ENCODE data around the gene HSDL1.

Gene HSDL1

GRCh38 chr16:84105948-84106740 lies 38.8 kb downstream of the HSDL1 start:
- TF ChIP-seq CTCF (IDR thresholded peaks at IDR 0.05; ENCODE audit: low read depth, low read length) = no peak
- H3K4me3 ChIP-seq (ENCODE audit: low read depth, low read length) = no peak overlapping the region

DNA sequence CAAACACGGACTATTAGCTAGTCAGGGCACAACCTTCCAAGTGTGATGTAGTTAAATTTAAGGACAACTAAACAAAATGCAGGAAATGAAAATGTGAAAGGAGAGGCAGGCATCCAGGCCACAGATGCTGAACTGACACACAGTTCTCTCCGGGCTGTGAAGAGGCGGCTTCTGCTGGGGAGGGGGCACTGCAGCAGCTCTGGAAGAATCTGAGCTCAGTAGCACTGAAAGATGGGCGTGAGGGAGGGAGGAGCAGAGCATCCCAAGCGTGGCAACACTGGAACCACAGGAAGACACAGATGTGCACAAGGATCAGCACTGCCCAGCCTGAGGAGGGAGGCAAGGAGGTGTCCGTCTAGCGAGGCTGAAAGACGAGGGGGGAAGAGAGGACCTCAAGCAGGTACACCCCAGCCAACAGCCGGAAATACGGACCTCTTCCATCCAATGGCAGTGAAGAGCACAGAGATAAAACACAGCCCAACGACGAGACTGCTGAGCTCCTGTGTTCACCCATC lies 39.6 kb downstream of the HSDL1 start:
- no peak for TF ChIP-seq CTCF (IDR thresholded peaks at IDR 0.05; ENCODE audit: low read depth, low read length)

DNA sequence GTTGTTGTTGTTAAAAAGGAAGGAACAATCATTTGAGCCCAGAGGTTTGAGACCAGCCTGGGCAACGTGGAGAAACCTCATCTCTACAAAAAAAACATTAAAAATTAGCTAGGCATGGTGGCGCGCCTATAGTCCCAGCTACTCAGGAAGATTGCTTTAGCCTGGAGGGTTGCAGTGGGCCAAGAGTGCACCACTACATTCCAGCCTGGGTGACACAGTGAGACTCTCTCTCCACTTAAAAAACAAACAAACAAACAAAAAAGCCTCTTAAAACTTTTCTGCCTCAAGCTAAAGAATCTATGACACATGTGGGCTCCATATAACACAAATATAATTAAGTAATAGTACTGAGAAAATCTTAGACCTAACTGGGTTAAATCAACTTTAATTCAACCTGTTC lies 40.7 kb downstream of the HSDL1 start:
- no peak for TF ChIP-seq CTCF (IDR thresholded peaks at IDR 0.05; ENCODE audit: low read depth, low read length)
- no peak overlapping the region for H3K4me3 ChIP-seq (ENCODE audit: low read depth, low read length)

More for the DNA sequence above, 39.6 kb downstream of the HSDL1 start:
- no peak overlapping the region for H3K4me3 ChIP-seq (ENCODE audit: low read depth, low read length)

DNA sequence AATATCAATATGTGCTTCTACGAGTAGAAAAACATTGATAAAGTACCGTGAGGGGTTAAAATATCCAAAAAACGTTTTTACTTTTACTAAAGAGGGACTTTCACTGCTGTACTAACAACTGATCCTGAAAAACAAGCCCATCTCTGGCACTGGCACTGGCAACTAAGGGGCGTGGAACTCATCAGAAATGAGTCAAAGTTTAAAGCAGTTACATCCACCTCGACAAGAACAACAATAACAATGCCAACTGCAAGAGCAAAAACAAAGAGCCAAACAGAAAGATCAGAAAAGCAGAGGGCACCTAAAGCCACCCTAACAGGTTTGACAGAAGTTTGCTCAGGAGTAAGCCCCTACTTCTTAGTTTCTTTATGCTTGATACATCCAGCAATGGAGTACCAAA lies 41.3 kb downstream of the HSDL1 start:
- TF ChIP-seq CTCF (IDR thresholded peaks at IDR 0.05; ENCODE audit: low read depth, low read length) = no peak
- H3K4me3 ChIP-seq (ENCODE audit: low read depth, low read length) = no peak overlapping the region

DNA sequence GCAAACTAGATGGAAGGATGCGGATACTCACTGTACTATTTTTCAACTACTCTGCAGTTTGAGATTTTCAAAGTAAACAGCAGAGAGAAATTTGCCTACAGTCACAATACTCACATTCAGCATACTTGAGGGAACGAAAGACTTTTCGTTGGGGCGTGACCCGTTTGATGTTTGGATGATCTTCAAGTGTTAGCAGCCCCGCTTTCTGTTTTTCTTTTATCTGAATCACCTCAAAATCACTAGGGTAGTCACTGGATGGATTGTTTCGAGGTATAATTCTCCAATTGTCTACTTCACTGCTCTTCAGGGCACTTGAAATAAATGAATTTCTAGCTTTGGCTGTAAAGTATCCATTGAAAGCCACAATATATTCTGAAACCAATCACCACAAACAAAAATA lies 46.0 kb downstream of the HSDL1 start:
- H3K4me3 ChIP-seq (ENCODE audit: low read depth, low read length) = no peak overlapping the region
- no peak for TF ChIP-seq CTCF (IDR thresholded peaks at IDR 0.05; ENCODE audit: low read depth, low read length)

- H3K4me3 ChIP-seq (ENCODE audit: low read depth, low read length) = no peak overlapping the region
- TF ChIP-seq CTCF (IDR thresholded peaks at IDR 0.05; ENCODE audit: low read depth, low read length) = no peak
Observed at GRCh38 chr16:84096447-84097005, 48.5 kb downstream of the HSDL1 start.

GRCh38 chr16:84095466-84095865 lies 49.5 kb downstream of the HSDL1 start:
- no peak overlapping the region for H3K4me3 ChIP-seq (ENCODE audit: low read depth, low read length)
- no peak for TF ChIP-seq CTCF (IDR thresholded peaks at IDR 0.05; ENCODE audit: low read depth, low read length)
